Neuronal stem cell (in vitro differentiated cells): ENCODE data around the gene MTA1.

Experiments used
- DNase-seq: peaks from one replicate; pipeline ENCODE4 v3.0.0-alpha.2; 2013; ENCODE audit warnings: low spot score
- H2AFZ ChIP-seq: one replicate; pipeline ENCODE4 v1.6.1; 2013; ENCODE audit warnings: mild to moderate bottlenecking, low read length, inconsistent platforms
- H2AK5ac ChIP-seq: 2 replicates; pipeline ENCODE4 v1.6.1; 2013; ENCODE audit warnings: low read depth, mild to moderate bottlenecking, inconsistent platforms, low read length, moderate library complexity, mixed read lengths
- H2BK120ac ChIP-seq: 2 replicates; pipeline ENCODE4 v1.6.1; 2013; ENCODE audit warnings: low read depth, mild to moderate bottlenecking, inconsistent platforms, low read length, moderate library complexity, mixed read lengths
- H2BK12ac ChIP-seq: one replicate; pipeline ENCODE4 v1.6.1; 2013; ENCODE audit warnings: low read length, inconsistent platforms
- H2BK15ac ChIP-seq: 2 replicates; pipeline ENCODE4 v1.6.1; 2013; ENCODE audit warnings: mild to moderate bottlenecking, low read length, inconsistent platforms, mixed read lengths
- H2BK5ac ChIP-seq: one replicate; pipeline ENCODE4 v1.6.1; 2013; ENCODE audit warnings: inconsistent platforms, mild to moderate bottlenecking, low read length, moderate library complexity
- H3K14ac ChIP-seq: one replicate; pipeline ENCODE4 v1.6.1; 2013; ENCODE audit warnings: low read length, inconsistent platforms
- H3K18ac ChIP-seq: 2 replicates; pipeline ENCODE4 v1.6.1; 2013; ENCODE audit warnings: low read length, inconsistent platforms
- H3K23ac ChIP-seq: 2 replicates; pipeline ENCODE4 v1.6.1; 2013; ENCODE audit warnings: low read depth, mild to moderate bottlenecking, mixed read lengths, low read length, inconsistent platforms; ENCODE audit not compliant: poor library complexity
- H3K27ac ChIP-seq: replicated peaks from 3 replicates; pipeline ENCODE4 v1.5.1; 2013; ENCODE audit warnings: low read length, inconsistent platforms
- H3K27me3 ChIP-seq, 3 experiments: 2 replicates each; pipeline ENCODE4 v1.6.1; 2013; ENCODE audit warnings: low read length in 3 of 3, mild to moderate bottlenecking in 2 of 3, inconsistent platforms in 1 of 3, low read depth in 1 of 3, mixed read lengths in 1 of 3, moderate library complexity in 1 of 3; ENCODE audit not compliant: control insufficient read depth in 3 of 3, insufficient read depth in 3 of 3
- H3K36me3 ChIP-seq, 2 donors: replicated peaks in 1 of 2; 2 replicates each; pipeline ENCODE4 v1.6.1; 2013; ENCODE audit warnings: low read length in 2 of 2; ENCODE audit not compliant: control insufficient read depth in 2 of 2, insufficient read depth in 2 of 2
- H3K4ac ChIP-seq: 2 replicates; pipeline ENCODE4 v1.6.1; 2013; ENCODE audit warnings: inconsistent platforms, mild to moderate bottlenecking, low read length, moderate library complexity
- H3K4me1 ChIP-seq, 2 donors: 1 replicate in 1 of 2; 2 replicates in 1 of 2; pipeline ENCODE4 v1.6.1; 2013; ENCODE audit warnings: low read length in 2 of 2, low read depth in 1 of 2; ENCODE audit not compliant: control insufficient read depth in 2 of 2, insufficient read depth in 1 of 2
- H3K4me2 ChIP-seq: one replicate; pipeline ENCODE4 v1.6.1; 2013; ENCODE audit warnings: mild to moderate bottlenecking, low read length, inconsistent platforms; ENCODE audit not compliant: insufficient read depth, poor library complexity, severe bottlenecking
- H3K4me3 ChIP-seq, 2 donors: 2 replicates each; pipeline ENCODE4 v1.5.1; 2013; ENCODE audit warnings: low read length in 2 of 2, mild to moderate bottlenecking in 2 of 2, inconsistent platforms in 1 of 2, moderate library complexity in 1 of 2
- H3K79me1 ChIP-seq: one replicate; pipeline ENCODE4 v1.6.1; 2013; ENCODE audit warnings: low read depth, mild to moderate bottlenecking, inconsistent platforms, low read length, moderate library complexity
- H3K9ac ChIP-seq: one replicate; pipeline ENCODE4 v1.6.1; 2013; ENCODE audit warnings: mild to moderate bottlenecking, low read depth, low read length, inconsistent platforms; ENCODE audit not compliant: poor library complexity
- H3K9me3 ChIP-seq, 2 donors: replicated peaks in 1 of 2; 2 replicates each; pipeline versions ENCODE3 to v1.6.1; 2013; ENCODE audit warnings: low read length in 2 of 2, mild to moderate bottlenecking in 2 of 2, inconsistent platforms in 1 of 2, low read depth in 1 of 2, mixed read lengths in 1 of 2, moderate library complexity in 1 of 2; ENCODE audit not compliant: control insufficient read depth in 2 of 2, insufficient read depth in 1 of 2
- H4K8ac ChIP-seq: one replicate; pipeline ENCODE4 v1.6.1; 2013; ENCODE audit warnings: low read depth, mild to moderate bottlenecking, inconsistent platforms, low read length, moderate library complexity
- H4K91ac ChIP-seq: one replicate; pipeline ENCODE4 v1.6.1; 2013; ENCODE audit warnings: low read length, low read depth, mild to moderate bottlenecking, inconsistent platforms; ENCODE audit not compliant: poor library complexity
- WGBS, 2 donors: extraction: QIAGEN DNeasy Blood & Tissue Kit; methylation state at CpG; one replicate each; pipeline ENCODE4 v1.1.7; 2013; ENCODE audit warnings: missing lambda C conversion rate in 2 of 2, mixed read lengths in 1 of 2; ENCODE audit not compliant: insufficient read length in 2 of 2, insufficient replicate concordance in 1 of 2; ENCODE audit errors: extremely low coverage in 2 of 2; 5-methylcytosine and 5-hydroxymethylcytosine counted together

MTA1 gene

DNA sequence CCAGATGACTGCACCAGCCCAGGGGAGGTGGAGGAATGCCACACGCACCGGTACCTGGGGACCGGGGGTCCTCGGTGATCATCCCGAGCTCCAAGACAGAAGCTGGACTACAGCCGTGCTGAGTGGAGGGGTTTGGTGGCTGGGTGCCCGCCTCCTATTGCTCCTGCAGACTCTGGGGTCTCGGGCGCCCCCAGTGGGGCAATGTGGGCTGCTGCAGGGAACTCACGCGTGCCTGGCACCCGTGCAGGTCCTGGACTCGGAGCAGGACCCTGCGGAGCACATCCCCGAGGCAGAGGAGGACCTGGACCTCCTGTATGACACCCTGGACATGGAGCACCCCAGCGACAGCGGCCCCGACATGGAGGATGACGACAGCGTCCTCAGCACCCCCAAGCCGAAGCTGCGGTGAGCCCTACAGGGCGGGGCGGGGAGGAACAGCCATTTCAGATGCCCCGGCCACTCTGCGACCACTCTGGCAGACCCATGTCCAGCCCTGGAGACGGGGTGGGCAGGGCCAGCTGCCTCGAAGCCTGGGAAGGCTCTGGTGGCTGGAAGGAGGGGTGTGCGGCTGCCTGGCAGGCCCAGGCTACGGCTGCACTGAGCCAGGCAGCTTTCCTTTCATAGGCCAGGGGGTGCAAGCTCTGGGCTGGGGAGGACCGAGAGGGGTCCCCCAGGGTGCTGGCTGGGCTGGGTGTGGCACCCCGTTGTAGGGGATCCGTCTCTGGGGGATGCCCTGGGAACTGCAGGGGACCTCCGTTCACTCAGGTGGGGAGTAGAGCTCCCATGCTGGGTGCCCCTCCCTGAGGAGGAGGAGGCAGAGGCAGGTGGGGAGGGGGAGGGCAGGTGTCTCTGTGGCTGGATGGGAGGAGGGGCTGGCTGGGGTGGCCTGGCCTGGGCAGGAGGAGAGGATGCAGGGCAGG is 42.8 kb upstream of the MTA1 start:
- Histone ChIP-seq H2BK120ac (no peak overlapping the region), H3K4me3 (no peak overlapping the region), H3K4me1 (no peaks in the 10 kb centered on the region), H3K14ac (peak overlapping the region; percentile 28), H3K27me3 (no peaks in the 10 kb centered on the region), H3K4ac (no peak overlapping the region), H3K23ac (peak overlapping the region; percentile 62), H3K36me3 (peaks cover 0 to 33% of the 10 kb centered on the region in 2 donors), H2BK12ac (no peak overlapping the region), H2BK5ac (no peak overlapping the region), H3K27ac (no peak overlapping the region), H2AFZ (no peak overlapping the region), H3K79me1 (peaks cover 6% of the 10 kb centered on the region), H2AK5ac (peak overlapping the region; percentile 50), H3K9me3 (peaks cover 0 to 5% of the 10 kb centered on the region in 2 donors), H4K8ac (no peak overlapping the region), H3K4me2 (no peak overlapping the region), H3K9ac (peak overlapping the region; percentile 75), H4K91ac (no peak overlapping the region), H3K18ac (peak overlapping the region; percentile 36), H2BK15ac (no peak overlapping the region)
- WGBS, 2 donors = no CpG with 5 or more reads among the region's 34 CpGs
- no peak for DNase-seq

DNA sequence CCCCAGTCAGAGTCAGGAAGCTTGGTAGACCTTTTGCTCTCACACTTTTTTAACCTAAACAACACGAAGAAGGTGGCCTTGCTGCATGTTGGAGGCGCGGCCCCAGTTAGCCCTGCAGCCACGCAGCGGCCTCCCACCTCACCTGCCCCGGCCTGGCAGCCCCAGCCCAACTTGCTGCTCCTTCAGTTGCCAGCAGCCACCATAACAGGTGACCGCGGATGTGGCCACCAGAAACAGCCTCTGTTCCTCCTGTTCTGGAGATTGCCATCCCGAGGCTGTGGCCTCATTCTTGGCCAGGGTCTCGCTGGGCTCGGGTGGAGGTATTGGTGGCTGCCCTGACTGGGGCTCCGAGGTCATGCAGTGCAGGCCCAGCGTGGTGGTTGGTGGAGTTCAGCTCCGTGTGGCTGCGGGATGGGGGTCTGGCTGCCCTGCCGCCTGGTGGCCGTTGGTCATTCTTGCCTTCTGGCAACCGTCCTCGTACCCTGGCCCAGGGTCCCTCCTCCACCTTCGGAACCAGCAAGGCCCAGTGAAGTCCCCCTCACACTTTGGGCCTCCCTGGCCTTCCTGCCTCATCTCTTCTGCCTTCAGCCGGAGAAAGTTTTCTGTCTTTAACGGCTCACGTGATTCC is 42.0 kb upstream of the MTA1 start:
- H3K4me1 ChIP-seq = no peaks in the 10 kb centered on the region
- no peak overlapping the region for H3K4me3 ChIP-seq
- H2BK15ac ChIP-seq = no peak overlapping the region
- H3K4ac ChIP-seq = no peak overlapping the region
- peaks cover 6% of the 10 kb centered on the region for H3K79me1 ChIP-seq
- H2BK5ac ChIP-seq = no peak overlapping the region
- no peaks in the 10 kb centered on the region for H3K27me3 ChIP-seq
- no peak overlapping the region for H2AK5ac ChIP-seq
- H4K91ac ChIP-seq = no peak overlapping the region
- H4K8ac ChIP-seq = no peak overlapping the region
- H2BK12ac ChIP-seq = no peak overlapping the region
- no peak overlapping the region for H3K27ac ChIP-seq
- no peak overlapping the region for H3K9ac ChIP-seq
- H3K4me2 ChIP-seq = no peak overlapping the region
- H3K14ac ChIP-seq = no peak overlapping the region
- H3K23ac ChIP-seq = peak overlapping the region; percentile 61
- H3K36me3 ChIP-seq = peaks cover 2 to 37% of the 10 kb centered on the region in 2 donors
- no peak for DNase-seq
- peaks cover 0 to 5% of the 10 kb centered on the region in 2 donors for H3K9me3 ChIP-seq
- no peak overlapping the region for H2AFZ ChIP-seq
- H3K18ac ChIP-seq = no peak overlapping the region
- no CpG with 5 or more reads among the region's 23 CpGs for WGBS, 2 donors
- H2BK120ac ChIP-seq = no peak overlapping the region

- Histone ChIP-seq H3K27ac (no peak overlapping the region), H3K4ac (no peak overlapping the region), H3K4me1 (no peaks in the 10 kb centered on the region), H2AK5ac (no peak overlapping the region), H3K14ac (no peak overlapping the region), H3K79me1 (peaks cover 6% of the 10 kb centered on the region), H2BK120ac (no peak overlapping the region), H3K4me2 (no peak overlapping the region), H3K18ac (no peak overlapping the region), H4K8ac (no peak overlapping the region), H3K27me3 (no peaks in the 10 kb centered on the region), H2BK12ac (no peak overlapping the region), H3K9ac (no peak overlapping the region), H3K23ac (no peak overlapping the region), H2BK15ac (no peak overlapping the region), H3K4me3 (no peak overlapping the region), H3K9me3 (peaks cover 0 to 3% of the 10 kb centered on the region in 2 donors), H4K91ac (no peak overlapping the region), H2AFZ (no peak overlapping the region), H2BK5ac (no peak overlapping the region), H3K36me3 (peaks cover 5 to 38% of the 10 kb centered on the region in 2 donors)
- DNase-seq = no peak
- no CpG with 5 or more reads among the region's 11 CpGs for WGBS, 2 donors
Observed at GRCh38 chr14:105378199-105378598, 41.4 kb upstream of the MTA1 start.
